Esophagus squamous epithelium (tissue), 5 donors: ENCODE measurements around the gene MFSD11. TPM values are rescaled to one million over a fixed set of nuclear protein-coding genes. Genes with fewer than 3 reads are reported as not detected.
"Not testable (repeated sequence)": the region's sequence is repeated elsewhere in the genome, so short reads cannot be mapped to it uniquely, and the experiment has no call there.

Source experiments
- DNase-seq: peaks from one replicate; lab custom pipeline; 2025; lab: John Stamatoyannopoulos, UW
- H3K27ac ChIP-seq, 4 donors: fragments of 200-600 bp; sonication (generic); one replicate each; pipeline ENCODE4 v1.5.1; 2016 to 2019; ENCODE audit warnings: mild to moderate bottlenecking in 1 of 4
- H3K27me3 ChIP-seq, 4 donors: fragments of 200-600 bp; sonication (generic); 1 replicate in 3 of 4; 2 replicates in 1 of 4; pipeline versions ENCODE4 v1.5.1 to v1.6.0; 2017 to 2021; ENCODE audit warnings: antibody characterized with exemption in 1 of 4
- H3K36me3 ChIP-seq, 3 donors: fragments of 200-600 bp; sonication (generic); one replicate each; pipeline ENCODE4 v1.5.1; 2016 to 2019
- H3K4me1 ChIP-seq, 3 donors: fragments of 200-600 bp; sonication (generic); one replicate each; pipeline ENCODE4 v1.5.1; 2017 to 2019
- H3K4me3 ChIP-seq, 4 donors: fragments of 200-600 bp; sonication (generic); 1 replicate in 3 of 4; 2 replicates in 1 of 4; pipeline ENCODE4 v1.5.1; 2016 to 2019; ENCODE audit warnings: mild to moderate bottlenecking in 2 of 4, moderate library complexity in 1 of 4
- H3K9me3 ChIP-seq, 3 donors: fragments of 200-600 bp; sonication (generic); one replicate each; pipeline ENCODE4 v1.5.1; 2016 to 2019
- CTCF ChIP-seq, 6 experiments: fragments of 450-650 bp in 4 of 6; fragments of 200-600 bp in 2 of 6; sonication (generic) in 2 of 6; IDR thresholded peaks; one replicate each; pipeline ENCODE4 v1.5.1; 2016 to 2019; ENCODE audit warnings: antibody characterized with exemption in 6 of 6, mild to moderate bottlenecking in 4 of 6, moderate library complexity in 4 of 6
- POLR2A ChIP-seq, 4 donors: fragments of 450-650 bp; IDR thresholded peaks; one replicate each; pipeline ENCODE4 v1.6.1; 2017; ENCODE audit warnings: antibody characterized with exemption in 4 of 4, mild to moderate bottlenecking in 4 of 4, moderate library complexity in 3 of 4
- WGBS, 2 donors: methylation state at CpG; one replicate each; pipeline ENCODE4 v1.1.5; 2018; 5-methylcytosine and 5-hydroxymethylcytosine counted together
- intact Hi-C: fragments of 100-400 bp; cut with DNase I; formaldehyde crosslinking; loops from one replicate; pipeline ENCODE4 v1.15.0; 2022
- total RNA-seq, 4 donors: library from RNA; depleted of rRNA; stranded (reverse); fragments of >200 nt; gene quantifications; one replicate each; pipeline ENCODE4 v1.1.0, GENCODE V29; 2016
- donor health status: DM: yes; HTN: yes; CAD: no.

The MFSD11 gene
- total RNA-seq, 4 donors from 2014 or later, result 24.2 to 31.0 (median 28.1) TPM

GRCh38 chr17:76691379-76692191 is 46.3 kb upstream of the MFSD11 start:
- Histone ChIP-seq H3K9me3 (no peaks in the 10 kb centered on the region), H3K4me3 (no peak overlapping the region), H3K27ac (peak overlapping the region in 3 of 4 donors; percentile 3 to 56 (median 17)), H3K4me1 (peaks cover 12 to 63% (median 27%) of the 10 kb centered on the region in 3 donors), H3K27me3 (no peaks in the 10 kb centered on the region), H3K36me3 (no peaks in the 10 kb centered on the region)
- no peak for DNase-seq
- intact Hi-C loops, result no loop called here
- no peak for TF ChIP-seq CTCF (IDR thresholded peaks at IDR 0.05)
- no peak for TF ChIP-seq POLR2A (IDR thresholded peaks at IDR 0.05)
- 82 to 87% methylated on average over 11 to 12 of the region's 14 CpGs for whole genome bisulfite sequencing, 2 donors

- Histone ChIP-seq H3K9me3 (no peaks in the 10 kb centered on the region), H3K36me3 (no peaks in the 10 kb centered on the region), H3K4me3 (peak overlapping the region in 2 of 4 donors; percentile 2 to 37), H3K4me1 (peaks cover 24 to 68% (median 47%) of the 10 kb centered on the region in 3 donors), H3K27me3 (no peaks in the 10 kb centered on the region), H3K27ac (peak overlapping the region in 3 of 4 donors; percentile 45 to 86 (median 52))
- TF ChIP-seq CTCF (IDR thresholded peaks at IDR 0.05) (no peak), POLR2A (IDR thresholded peaks at IDR 0.05) (no peak)
- DNase-seq, result no peak
- 46 to 69% methylated on average over 14 to 16 of the region's 16 CpGs for WGBS, 2 donors
- intact Hi-C loops, result no loop called here
These were observed 42.7 kb upstream of the MFSD11 start for GRCh38 chr17:76695059-76695831.

- intact Hi-C loops, result no loop called here
- DNase-seq, result no peak
- WGBS, 2 donors, result 74% methylated on average over 17 to 19 of the region's 25 CpGs
- H3K9me3 ChIP-seq, result no peaks in the 10 kb centered on the region
- no peak overlapping the region for H3K4me3 ChIP-seq
- no peaks in the 10 kb centered on the region for H3K27me3 ChIP-seq
- no peaks in the 10 kb centered on the region for H3K36me3 ChIP-seq
- peak overlapping the region; percentile 16 to 86 (median 77) for H3K27ac ChIP-seq
- peaks cover 35 to 75% (median 65%) of the 10 kb centered on the region in 3 donors for H3K4me1 ChIP-seq
- TF ChIP-seq CTCF (IDR thresholded peaks at IDR 0.05) (no peak), POLR2A (IDR thresholded peaks at IDR 0.05) (no peak)
These were observed 40.9 kb upstream of the MFSD11 start for GRCh38 chr17:76696763-76697701.

GRCh38 chr17:76697702-76698465 is 40.0 kb upstream of the MFSD11 start:
- Histone ChIP-seq H3K4me3 (no peak overlapping the region), H3K27me3 (no peaks in the 10 kb centered on the region), H3K9me3 (no peaks in the 10 kb centered on the region), H3K4me1 (peaks cover 35 to 82% (median 71%) of the 10 kb centered on the region in 3 donors), H3K27ac (peak overlapping the region; percentile 16 to 86 (median 77)), H3K36me3 (no peaks in the 10 kb centered on the region)
- WGBS, 2 donors, result 46 to 54% methylated on average over 13 of the region's 17 CpGs
- no peak for TF ChIP-seq POLR2A (IDR thresholded peaks at IDR 0.05)
- no peak for TF ChIP-seq CTCF (IDR thresholded peaks at IDR 0.05)
- intact Hi-C loops, result no loop called here
- no peak for DNase-seq

- H3K27ac ChIP-seq, result peak overlapping the region; percentile 16 to 88 (median 82)
- DNase-seq, H3K36me3 ChIP-seq, H3K9me3 ChIP-seq, intact Hi-C loops, H3K27me3 ChIP-seq, H3K4me3 ChIP-seq: not testable (repeated sequence)
- H3K4me1 ChIP-seq, result peaks cover 35 to 88% (median 72%) of the 10 kb centered on the region in 3 donors
- 87 to 95% methylated on average over 6 to 7 of the region's 7 CpGs for WGBS, 2 donors
These were observed 39.4 kb upstream of the MFSD11 start for GRCh38 chr17:76698466-76698977.
